GM20431 (cell line): ENCODE measurements around the gene ZNF79.

Experiments used
- in situ Hi-C: fragments of 300-500 bp; cut with MseI, MboI; formaldehyde crosslinking; loops from one replicate; pipeline ENCODE4 v1.15.0; 2020; ENCODE audit warnings: low sequenced_read_pairs; ENCODE audit not compliant: unreplicated experiment

The ZNF79 gene

DNA sequence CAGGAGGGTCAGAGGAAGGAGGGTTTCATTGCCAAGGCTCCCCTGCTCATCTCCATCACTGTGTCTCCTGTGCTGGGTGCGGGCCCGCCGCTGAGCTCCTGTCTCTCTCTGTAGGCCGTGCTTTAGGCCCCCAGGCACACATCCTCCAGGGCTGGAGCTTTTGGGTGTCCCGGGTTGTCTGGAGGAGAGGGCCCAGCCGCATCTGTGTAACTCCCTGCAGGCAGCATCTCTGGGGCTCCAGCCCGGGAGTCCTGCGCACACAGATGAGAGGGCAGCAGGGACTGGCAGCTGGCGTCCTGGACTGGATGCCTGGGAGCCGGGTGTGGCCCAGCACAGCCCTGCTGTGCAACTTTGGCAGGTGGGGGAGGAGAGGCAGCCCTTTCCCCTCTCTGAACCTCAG is 67.3 kb downstream of the ZNF79 start:
- in situ Hi-C loops: no loop called here

DNA sequence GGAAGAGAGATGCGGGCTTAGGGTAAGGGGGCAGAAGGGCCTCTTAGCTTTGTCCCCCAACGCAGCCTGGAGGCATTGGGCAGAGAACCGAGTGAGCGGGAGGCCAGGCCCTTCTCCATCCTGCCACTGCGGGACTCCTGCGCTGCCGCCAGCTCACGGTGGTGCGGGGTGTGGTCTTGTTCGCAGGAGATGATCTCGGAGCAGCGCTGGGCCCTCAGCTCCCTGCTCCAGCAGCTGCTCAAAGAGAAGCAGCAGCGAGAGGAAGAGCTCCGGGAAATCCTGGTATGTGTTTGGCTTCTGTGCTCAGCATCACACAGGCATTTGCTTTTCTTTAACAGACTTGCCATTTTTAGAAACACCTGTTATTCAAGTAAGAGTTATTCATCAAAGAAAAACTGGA is 68.4 kb downstream of the ZNF79 start:
- in situ Hi-C loops: no loop called here

DNA sequence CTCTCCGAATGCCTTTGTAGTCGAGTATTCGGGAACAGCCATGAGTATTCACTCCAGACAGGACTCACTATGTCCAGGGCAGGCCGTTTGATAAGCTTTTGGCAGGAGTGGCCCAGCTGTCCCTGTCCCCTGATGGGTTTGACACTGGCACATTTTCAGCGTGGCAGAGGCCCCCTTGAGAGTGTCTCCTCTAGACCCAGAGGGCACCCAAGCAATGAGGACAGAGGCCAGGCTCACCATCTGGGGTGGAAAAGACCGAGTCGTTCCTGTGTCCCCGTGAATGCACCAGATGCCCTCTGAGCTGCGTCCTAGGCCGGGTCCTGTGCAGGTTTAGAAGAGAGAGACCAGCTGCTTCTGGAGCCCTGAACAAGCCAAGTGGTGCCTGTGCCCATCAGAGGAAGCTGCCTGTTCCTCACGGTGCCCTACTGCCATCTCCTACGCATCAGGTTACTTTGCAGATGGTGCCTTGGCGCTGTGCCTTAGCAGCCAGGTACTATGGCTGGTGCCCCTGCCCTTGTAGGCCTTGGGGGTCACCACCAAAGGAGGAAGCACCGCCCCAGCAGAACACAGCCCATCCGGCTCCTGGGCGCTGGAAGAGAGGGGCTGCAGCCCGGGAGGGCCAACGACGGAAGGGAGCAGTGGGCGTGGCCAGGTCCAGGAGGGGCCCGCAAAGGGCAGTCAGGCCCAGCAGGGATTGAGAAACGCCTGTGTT is 69.6 kb downstream of the ZNF79 start:
- in situ Hi-C loops: no loop called here

DNA sequence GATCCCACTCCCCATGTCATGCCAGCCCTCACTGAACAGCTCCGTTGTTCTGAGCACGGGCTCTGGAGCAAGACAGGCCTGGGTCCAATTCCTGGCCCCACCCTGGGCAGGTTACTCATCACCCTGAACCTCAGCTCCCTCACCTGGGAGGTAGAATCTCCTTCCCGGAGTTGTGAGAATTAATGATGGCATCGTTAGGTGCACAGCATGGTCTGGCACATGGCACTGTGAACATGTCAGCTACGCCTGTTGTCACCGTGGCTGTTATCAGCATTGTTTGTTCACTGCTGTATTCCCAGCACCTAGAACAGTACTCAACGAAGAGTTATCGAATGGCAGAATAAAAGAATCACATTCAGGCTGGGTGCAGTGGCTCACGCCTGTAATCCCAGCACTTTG is 70.1 kb downstream of the ZNF79 start:
- in situ Hi-C loops: no loop called here
